Measurements from ENCODE around the gene FIP1L1. TPM values are rescaled to one million over a fixed set of nuclear protein-coding genes. Genes with fewer than 3 reads are reported as not detected.
"Not testable (repeated sequence)": the region's sequence is repeated elsewhere in the genome, so short reads cannot be mapped to it uniquely, and the experiment has no call there.

FIP1L1 gene
- total and polyA plus RNA-seq, 2 donors (not counting 1 experiment from before 2014, with no cell fraction given) = 19.0 to 79.3 TPM

GRCh38 chr4:53465891-53466290, 88.5 kb downstream of the FIP1L1 start:
- Mint-ChIP-seq H3K9me3 (ENCODE audit: insufficient read depth) (peaks cover 5% of the 10 kb centered on the region), H3K4me3 (no peak overlapping the region), H3K4me1 (no peaks in the 10 kb centered on the region), H3K27me3 (no peaks in the 10 kb centered on the region), H3K27ac (no peak overlapping the region)
- Histone ChIP-seq H3K36me3 (replicated peaks in 1 of 2; ENCODE audit: control extremely low read depth in 1 of 2, control insufficient read depth in 1 of 2, extremely low read depth in 1 of 2, insufficient read depth in 2 of 2, low read length in 1 of 2) (peaks cover 2 to 16% of the 10 kb centered on the region in 2 experiments), H3K27me3 (replicated peaks in 1 of 4; ENCODE audit: control extremely low read depth in 1 of 4, control insufficient read depth in 3 of 4, insufficient read depth in 4 of 4, low read length in 3 of 4) (no peaks in the 10 kb centered on the region), H3K9ac (ENCODE audit: low read length) (no peak overlapping the region), H3K27ac (ENCODE audit: low read length in 2 of 2) (no peak overlapping the region), H4K20me1 (ENCODE audit: control insufficient read depth, insufficient read depth, low read length, poor library complexity, severe bottlenecking) (no peaks in the 10 kb centered on the region), H3K4me2 (replicated peaks; ENCODE audit: low read depth, low read length, poor library complexity, severe bottlenecking) (no peak overlapping the region), H3K4me1 (ENCODE audit: control insufficient read depth in 2 of 2, insufficient read depth in 2 of 2, low read length in 2 of 2) (no peaks in the 10 kb centered on the region), H3K79me2 (ENCODE audit: control insufficient read depth, insufficient read depth, low read length) (no peaks in the 10 kb centered on the region), H2AFZ (ENCODE audit: insufficient read depth, low read depth, low read length, poor library complexity, severe bottlenecking) (no peak overlapping the region), H3K9me3 (ENCODE audit: control extremely low read depth in 1 of 3, control insufficient read depth in 2 of 3, insufficient read depth in 1 of 3, low read length in 2 of 3) (peaks cover 0 to 11% (median 5%) of the 10 kb centered on the region in 3 donors), H3K4me3 (ENCODE audit: control extremely low read depth in 1 of 5, extremely low read depth in 1 of 5, insufficient read depth in 1 of 5, low read depth in 2 of 5, low read length in 4 of 5) (no peak overlapping the region)
- POLR2A ChIA-PET = no interaction called here
- no peak for TF ChIP-seq EZH2 (IDR thresholded peaks at IDR 0.05; ENCODE audit: borderline replicate concordance, insufficient read depth, low read depth, low read length, poor library complexity, severe bottlenecking)
- no peak for TF ChIP-seq CTCF (IDR thresholded peaks at IDR 0.05)
- ATAC-seq (ENCODE audit: low read depth) (no peak), DNase-seq (no peak)
- intact Hi-C loops (cut with micrococcal nuclease) = no loop called here
- CTCF ChIA-PET = interaction anchor here (1.0 kb wide), 1 partner anchor 23 kb away, joined by 3 read pairs; no protein-coding TSS in a partner anchor

GRCh38 chr4:53466576-53466975, 89.1 kb downstream of the FIP1L1 start:
- not testable (repeated sequence) for ATAC-seq (ENCODE audit: low read depth)

More at GRCh38 chr4:53466576-53466975, 89.1 kb downstream of the FIP1L1 start:
- H3K27me3 ChIP-seq (replicated peaks in 1 of 4; ENCODE audit: control extremely low read depth in 1 of 4, control insufficient read depth in 3 of 4, insufficient read depth in 4 of 4, low read length in 3 of 4); H3K27me3 Mint-ChIP-seq; H2AFZ ChIP-seq (ENCODE audit: insufficient read depth, low read depth, low read length, poor library complexity, severe bottlenecking); H3K27ac Mint-ChIP-seq; H3K9me3 Mint-ChIP-seq (ENCODE audit: insufficient read depth); H3K4me2 ChIP-seq (replicated peaks; ENCODE audit: low read depth, low read length, poor library complexity, severe bottlenecking); H4K20me1 ChIP-seq (ENCODE audit: control insufficient read depth, insufficient read depth, low read length, poor library complexity, severe bottlenecking); DNase-seq; POLR2A ChIA-PET; H3K4me1 Mint-ChIP-seq; H3K36me3 ChIP-seq (replicated peaks in 1 of 2; ENCODE audit: control extremely low read depth in 1 of 2, control insufficient read depth in 1 of 2, extremely low read depth in 1 of 2, insufficient read depth in 2 of 2, low read length in 1 of 2); H3K9ac ChIP-seq (ENCODE audit: low read length); H3K27ac ChIP-seq (ENCODE audit: low read length in 2 of 2); H3K4me3 Mint-ChIP-seq; H3K4me3 ChIP-seq (ENCODE audit: control extremely low read depth in 1 of 5, extremely low read depth in 1 of 5, insufficient read depth in 1 of 5, low read depth in 2 of 5, low read length in 4 of 5); intact Hi-C loops (cut with micrococcal nuclease); CTCF ChIA-PET; H3K79me2 ChIP-seq (ENCODE audit: control insufficient read depth, insufficient read depth, low read length); H3K4me1 ChIP-seq (ENCODE audit: control insufficient read depth in 2 of 2, insufficient read depth in 2 of 2, low read length in 2 of 2): not testable (repeated sequence)
- H3K9me3 ChIP-seq (ENCODE audit: control extremely low read depth in 1 of 3, control insufficient read depth in 2 of 3, insufficient read depth in 1 of 3, low read length in 2 of 3) = peaks cover 0 to 11% (median 5%) of the 10 kb centered on the region in 3 donors
- 93% methylated on average over 4 of the region's 6 CpGs for WGBS (ENCODE audit: insufficient coverage)

Measured in B cell (primary cell).